Measurements from ENCODE around the gene ICAM5. TPM values are rescaled to one million over a fixed set of nuclear protein-coding genes. Genes with fewer than 3 reads are reported as not detected.

Gene ICAM5
- total and polyA plus RNA-seq, 9 of the 15 experiments (the other 6 are each of a cell fraction or from before 2014, with no cell fraction given) = 0.10 to 114 (median 13.7) TPM

DNA sequence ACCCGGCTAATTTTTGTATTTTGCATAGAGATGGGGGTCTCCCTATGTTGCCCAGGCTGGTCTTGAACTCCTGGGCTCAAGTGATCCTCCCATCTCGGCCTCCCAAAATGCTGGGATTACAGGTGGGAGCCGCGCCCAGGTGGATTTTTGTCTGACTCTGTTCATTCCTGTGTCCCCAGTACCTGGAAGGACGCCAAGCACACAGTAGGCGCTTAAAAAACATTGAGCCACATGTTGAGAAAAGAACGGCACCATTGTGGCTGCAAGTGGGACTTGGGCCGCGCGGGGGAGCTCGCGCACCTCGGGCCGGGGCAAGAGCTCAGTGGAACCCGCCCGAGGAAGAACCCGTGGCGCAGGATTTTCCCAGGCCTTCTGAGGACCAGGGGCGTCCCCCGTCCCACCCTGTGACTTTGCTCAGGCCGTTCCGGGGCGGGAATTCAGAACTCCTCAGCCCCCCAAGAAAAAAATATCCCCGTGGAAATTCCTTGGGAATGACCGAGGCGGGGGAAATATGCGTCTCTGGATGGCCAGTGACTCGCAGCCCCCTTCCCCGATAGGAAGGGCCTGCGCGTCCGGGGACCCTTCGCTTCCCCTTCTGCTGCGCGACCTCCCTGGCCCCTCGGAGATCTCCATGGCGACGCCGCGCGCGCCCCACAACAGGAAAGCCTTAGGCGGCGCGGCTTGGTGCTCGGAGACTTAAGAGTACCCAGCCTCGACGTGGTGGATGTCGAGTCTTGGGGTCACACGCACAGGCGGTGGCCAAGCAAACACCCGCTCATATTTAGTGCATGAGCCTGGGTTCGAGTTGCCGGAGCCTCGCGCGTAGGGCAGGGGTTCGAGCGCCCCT lies 20.2 kb upstream of the ICAM5 start (continued):
- TF ChIP-seq MAZ (CRISPR knock-in tag; conservative IDR thresholded peaks at IDR 0.05 in 1 of 2, IDR thresholded peaks at IDR 0.05 in 1 of 2) (peak in 1 of 2 experiments; percentile 60; a peak in 2 of 4 replicates), KLF16 (IDR thresholded peaks at IDR 0.05) (peak; percentile 32; the same call in 1 of the 2 replicates), NUFIP1 (IDR thresholded peaks at IDR 0.05; ENCODE audit: partially characterized antibody) (no peak), NCOR1 (IDR thresholded peaks at IDR 0.05) (no peak), POLR3G (IDR thresholded peaks at IDR 0.05; ENCODE audit: extremely low read depth, insufficient read length, insufficient replicate concordance) (no peak), POLR2G (IDR thresholded peaks at IDR 0.05; ENCODE audit: low read depth, low read length) (peak; percentile 34; the same call in 1 of the 2 replicates), NFATC3 (IDR thresholded peaks at IDR 0.05) (no peak), ZBTB8A (IDR thresholded peaks at IDR 0.05; ENCODE audit: partially characterized antibody) (no peak), ZNF785 (CRISPR knock-in tag; IDR thresholded peaks at IDR 0.05) (no peak), TAF9B (IDR thresholded peaks at IDR 0.05; ENCODE audit: partially characterized antibody) (no peak), EWSR1 (IDR thresholded peaks at IDR 0.05; ENCODE audit: borderline replicate concordance, low read depth, partially characterized antibody) (no peak), KDM5B (IDR thresholded peaks at IDR 0.05; ENCODE audit: insufficient replicate concordance, low read depth, low read length) (no peak)
- TF ChIP-seq, protein P1, sequence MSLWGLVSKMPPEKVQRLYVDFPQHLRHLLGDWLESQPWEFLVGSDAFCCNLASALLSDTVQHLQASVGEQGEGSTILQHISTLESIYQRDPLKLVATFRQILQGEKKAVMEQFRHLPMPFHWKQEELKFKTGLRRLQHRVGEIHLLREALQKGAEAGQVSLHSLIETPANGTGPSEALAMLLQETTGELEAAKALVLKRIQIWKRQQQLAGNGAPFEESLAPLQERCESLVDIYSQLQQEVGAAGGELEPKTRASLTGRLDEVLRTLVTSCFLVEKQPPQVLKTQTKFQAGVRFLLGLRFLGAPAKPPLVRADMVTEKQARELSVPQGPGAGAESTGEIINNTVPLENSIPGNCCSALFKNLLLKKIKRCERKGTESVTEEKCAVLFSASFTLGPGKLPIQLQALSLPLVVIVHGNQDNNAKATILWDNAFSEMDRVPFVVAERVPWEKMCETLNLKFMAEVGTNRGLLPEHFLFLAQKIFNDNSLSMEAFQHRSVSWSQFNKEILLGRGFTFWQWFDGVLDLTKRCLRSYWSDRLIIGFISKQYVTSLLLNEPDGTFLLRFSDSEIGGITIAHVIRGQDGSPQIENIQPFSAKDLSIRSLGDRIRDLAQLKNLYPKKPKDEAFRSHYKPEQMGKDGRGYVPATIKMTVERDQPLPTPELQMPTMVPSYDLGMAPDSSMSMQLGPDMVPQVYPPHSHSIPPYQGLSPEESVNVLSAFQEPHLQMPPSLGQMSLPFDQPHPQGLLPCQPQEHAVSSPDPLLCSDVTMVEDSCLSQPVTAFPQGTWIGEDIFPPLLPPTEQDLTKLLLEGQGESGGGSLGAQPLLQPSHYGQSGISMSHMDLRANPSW (CRISPR knock-in tag; IDR thresholded peaks at IDR 0.05) = peak; percentile 46; the same call in 1 of the 2 replicates
- TF ChIP-seq, protein P2, sequence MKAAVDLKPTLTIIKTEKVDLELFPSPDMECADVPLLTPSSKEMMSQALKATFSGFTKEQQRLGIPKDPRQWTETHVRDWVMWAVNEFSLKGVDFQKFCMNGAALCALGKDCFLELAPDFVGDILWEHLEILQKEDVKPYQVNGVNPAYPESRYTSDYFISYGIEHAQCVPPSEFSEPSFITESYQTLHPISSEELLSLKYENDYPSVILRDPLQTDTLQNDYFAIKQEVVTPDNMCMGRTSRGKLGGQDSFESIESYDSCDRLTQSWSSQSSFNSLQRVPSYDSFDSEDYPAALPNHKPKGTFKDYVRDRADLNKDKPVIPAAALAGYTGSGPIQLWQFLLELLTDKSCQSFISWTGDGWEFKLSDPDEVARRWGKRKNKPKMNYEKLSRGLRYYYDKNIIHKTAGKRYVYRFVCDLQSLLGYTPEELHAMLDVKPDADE (conservative IDR thresholded peaks at IDR 0.05; ENCODE audit: control insufficient read depth, low read depth, low read length) = 0 out of 2 replicates have a peak, but pooled peaks have one; percentile 19
- TF ChIP-seq, protein P3, sequence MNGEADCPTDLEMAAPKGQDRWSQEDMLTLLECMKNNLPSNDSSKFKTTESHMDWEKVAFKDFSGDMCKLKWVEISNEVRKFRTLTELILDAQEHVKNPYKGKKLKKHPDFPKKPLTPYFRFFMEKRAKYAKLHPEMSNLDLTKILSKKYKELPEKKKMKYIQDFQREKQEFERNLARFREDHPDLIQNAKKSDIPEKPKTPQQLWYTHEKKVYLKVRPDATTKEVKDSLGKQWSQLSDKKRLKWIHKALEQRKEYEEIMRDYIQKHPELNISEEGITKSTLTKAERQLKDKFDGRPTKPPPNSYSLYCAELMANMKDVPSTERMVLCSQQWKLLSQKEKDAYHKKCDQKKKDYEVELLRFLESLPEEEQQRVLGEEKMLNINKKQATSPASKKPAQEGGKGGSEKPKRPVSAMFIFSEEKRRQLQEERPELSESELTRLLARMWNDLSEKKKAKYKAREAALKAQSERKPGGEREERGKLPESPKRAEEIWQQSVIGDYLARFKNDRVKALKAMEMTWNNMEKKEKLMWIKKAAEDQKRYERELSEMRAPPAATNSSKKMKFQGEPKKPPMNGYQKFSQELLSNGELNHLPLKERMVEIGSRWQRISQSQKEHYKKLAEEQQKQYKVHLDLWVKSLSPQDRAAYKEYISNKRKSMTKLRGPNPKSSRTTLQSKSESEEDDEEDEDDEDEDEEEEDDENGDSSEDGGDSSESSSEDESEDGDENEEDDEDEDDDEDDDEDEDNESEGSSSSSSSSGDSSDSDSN (IDR thresholded peaks at IDR 0.05; ENCODE audit: borderline replicate concordance in 1 of 2, low read depth in 2 of 2, low read length in 2 of 2) = 0 out of 4 replicates have a peak, but pooled peaks of 1 of the 2 experiments have one; percentile 20
- TF ChIP-seq, protein P4, sequence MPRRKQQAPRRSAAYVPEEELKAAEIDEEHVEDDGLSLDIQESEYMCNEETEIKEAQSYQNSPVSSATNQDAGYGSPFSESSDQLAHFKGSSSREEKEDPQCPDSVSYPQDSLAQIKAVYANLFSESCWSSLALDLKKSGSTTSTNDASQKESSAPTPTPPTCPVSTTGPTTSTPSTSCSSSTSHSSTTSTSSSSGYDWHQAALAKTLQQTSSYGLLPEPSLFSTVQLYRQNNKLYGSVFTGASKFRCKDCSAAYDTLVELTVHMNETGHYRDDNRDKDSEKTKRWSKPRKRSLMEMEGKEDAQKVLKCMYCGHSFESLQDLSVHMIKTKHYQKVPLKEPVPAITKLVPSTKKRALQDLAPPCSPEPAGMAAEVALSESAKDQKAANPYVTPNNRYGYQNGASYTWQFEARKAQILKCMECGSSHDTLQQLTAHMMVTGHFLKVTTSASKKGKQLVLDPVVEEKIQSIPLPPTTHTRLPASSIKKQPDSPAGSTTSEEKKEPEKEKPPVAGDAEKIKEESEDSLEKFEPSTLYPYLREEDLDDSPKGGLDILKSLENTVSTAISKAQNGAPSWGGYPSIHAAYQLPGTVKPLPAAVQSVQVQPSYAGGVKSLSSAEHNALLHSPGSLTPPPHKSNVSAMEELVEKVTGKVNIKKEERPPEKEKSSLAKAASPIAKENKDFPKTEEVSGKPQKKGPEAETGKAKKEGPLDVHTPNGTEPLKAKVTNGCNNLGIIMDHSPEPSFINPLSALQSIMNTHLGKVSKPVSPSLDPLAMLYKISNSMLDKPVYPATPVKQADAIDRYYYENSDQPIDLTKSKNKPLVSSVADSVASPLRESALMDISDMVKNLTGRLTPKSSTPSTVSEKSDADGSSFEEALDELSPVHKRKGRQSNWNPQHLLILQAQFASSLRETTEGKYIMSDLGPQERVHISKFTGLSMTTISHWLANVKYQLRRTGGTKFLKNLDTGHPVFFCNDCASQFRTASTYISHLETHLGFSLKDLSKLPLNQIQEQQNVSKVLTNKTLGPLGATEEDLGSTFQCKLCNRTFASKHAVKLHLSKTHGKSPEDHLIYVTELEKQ (CRISPR knock-in tag; IDR thresholded peaks at IDR 0.05) = no peak

Measured in K562 (cell line).